Nephron (organoid): ENCODE data around the gene C16orf46.

Experiments used
- H3K27ac Mint-ChIP-seq, 3 experiments: 2 replicates each; pipeline ENCODE4 v1.8.0; 2020; ENCODE audit warnings: mixed read lengths in 3 of 3, mild to moderate bottlenecking in 2 of 3, moderate library complexity in 1 of 3
- H3K27me3 Mint-ChIP-seq: 2 replicates; pipeline ENCODE4 v1.8.0; 2021; ENCODE audit warnings: low read depth, mild to moderate bottlenecking, moderate library complexity, mixed read lengths
- H3K36me3 Mint-ChIP-seq: 2 replicates; pipeline ENCODE4 v1.8.0; 2020; ENCODE audit warnings: low read depth, mixed read lengths
- H3K4me1 Mint-ChIP-seq: 2 replicates; pipeline ENCODE4 v1.8.0; 2020; ENCODE audit warnings: mixed read lengths
- H3K4me3 Mint-ChIP-seq, 3 experiments: 2 replicates each; pipeline ENCODE4 v1.8.0; 2020; ENCODE audit warnings: mild to moderate bottlenecking in 3 of 3, mixed read lengths in 3 of 3, moderate library complexity in 2 of 3
- H3K9me3 Mint-ChIP-seq: 2 replicates; pipeline ENCODE4 v1.8.0; 2020; ENCODE audit warnings: mixed read lengths
- CTCF ChIP-seq, 3 experiments: fragments of 200-600 bp; sonication (generic); IDR thresholded peaks; one replicate each; pipeline ENCODE4 v1.5.0; 2021; ENCODE audit warnings: antibody characterized with exemption in 3 of 3; ENCODE audit not compliant: unreplicated experiment in 3 of 3

C16orf46 gene

GRCh38 chr16:81060576-81061306, 16.3 kb downstream of the C16orf46 start:
- H3K4me3 Mint-ChIP-seq, result no peak overlapping the region

GRCh38 chr16:81053761-81054160, 23.3 kb downstream of the C16orf46 start:
- H3K4me1 Mint-ChIP-seq, result no peaks in the 10 kb centered on the region
- H3K36me3 Mint-ChIP-seq, result peaks cover 14% of the 10 kb centered on the region
- TF ChIP-seq CTCF (IDR thresholded peaks at IDR 0.05; ENCODE audit: unreplicated experiment in 3 of 3), result no peak
- peaks cover 12% of the 10 kb centered on the region for H3K9me3 Mint-ChIP-seq
- no peak overlapping the region for H3K4me3 Mint-ChIP-seq
- H3K27me3 Mint-ChIP-seq, result no peaks in the 10 kb centered on the region
- peak overlapping the region in 1 of 3 experiments; percentile 22 for H3K27ac Mint-ChIP-seq

More at GRCh38 chr16:81060576-81061306, 16.3 kb downstream of the C16orf46 start:
- TF ChIP-seq CTCF (IDR thresholded peaks at IDR 0.05; ENCODE audit: unreplicated experiment in 3 of 3), result no peak
- no peaks in the 10 kb centered on the region for H3K27me3 Mint-ChIP-seq
- H3K27ac Mint-ChIP-seq, result no peak overlapping the region
- no peaks in the 10 kb centered on the region for H3K9me3 Mint-ChIP-seq
- no peaks in the 10 kb centered on the region for H3K4me1 Mint-ChIP-seq
- H3K36me3 Mint-ChIP-seq, result peaks cover 4% of the 10 kb centered on the region

GRCh38 chr16:81042821-81043220, 34.2 kb downstream of the C16orf46 start:
- no peak overlapping the region for H3K27ac Mint-ChIP-seq
- H3K9me3 Mint-ChIP-seq, result peaks cover 3% of the 10 kb centered on the region
- no peaks in the 10 kb centered on the region for H3K27me3 Mint-ChIP-seq
- TF ChIP-seq CTCF (IDR thresholded peaks at IDR 0.05; ENCODE audit: unreplicated experiment in 3 of 3), result no peak
- peaks cover 79% of the 10 kb centered on the region for H3K36me3 Mint-ChIP-seq
- H3K4me1 Mint-ChIP-seq, result peaks cover 11% of the 10 kb centered on the region
- H3K4me3 Mint-ChIP-seq, result no peak overlapping the region

- H3K9me3 Mint-ChIP-seq, result no peaks in the 10 kb centered on the region
- no peak for TF ChIP-seq CTCF (IDR thresholded peaks at IDR 0.05; ENCODE audit: unreplicated experiment in 3 of 3)
- H3K4me1 Mint-ChIP-seq, result peaks cover 19% of the 10 kb centered on the region
- H3K27ac Mint-ChIP-seq, result no peak overlapping the region
- peaks cover 77% of the 10 kb centered on the region for H3K36me3 Mint-ChIP-seq
- H3K4me3 Mint-ChIP-seq, result no peak overlapping the region
- no peaks in the 10 kb centered on the region for H3K27me3 Mint-ChIP-seq
These were observed 35.3 kb downstream of the C16orf46 start for GRCh38 chr16:81041696-81042095.

- H3K4me3 Mint-ChIP-seq, result no peak overlapping the region
These were observed 36.2 kb downstream of the C16orf46 start for GRCh38 chr16:81040842-81041241.

More at GRCh38 chr16:81040842-81041241, 36.2 kb downstream of the C16orf46 start:
- Mint-ChIP-seq H3K36me3 (peaks cover 71% of the 10 kb centered on the region), H3K27me3 (no peaks in the 10 kb centered on the region), H3K9me3 (no peaks in the 10 kb centered on the region), H3K4me1 (peaks cover 22% of the 10 kb centered on the region), H3K27ac (no peak overlapping the region)
- no peak for TF ChIP-seq CTCF (IDR thresholded peaks at IDR 0.05; ENCODE audit: unreplicated experiment in 3 of 3)
